Measurements from ENCODE around the gene FUBP1.

GRCh38 chr1:78015148-78015547 lies 36.3 kb upstream of the FUBP1 start:
- TF ChIP-seq SUZ12 (IDR thresholded peaks at IDR 0.05; ENCODE audit: extremely low read depth, insufficient read depth, insufficient read length) (no peak), YY1 (IDR thresholded peaks at IDR 0.05; ENCODE audit: insufficient read depth, insufficient read length) (no peak), ZNF274 (IDR thresholded peaks at IDR 0.05; ENCODE audit: low read depth, low read length) (no peak)

All from NT2/D1 (cell line).